Small intestine (tissue), 7 donors: ENCODE data around the gene CCNY. TPM values are rescaled to one million over a fixed set of nuclear protein-coding genes. Genes with fewer than 3 reads are reported as not detected.
A peak's percentile ranks its signal among the peaks of the same experiment; 100 is the strongest.
"Not testable (repeated sequence)": the region's sequence is repeated elsewhere in the genome, so short reads cannot be mapped to it uniquely, and the experiment has no call there.

ENCODE experiments used
- DNase-seq, 2 donors: peaks; one replicate each; pipeline versions ENCODE4 v3.0.0 to v3.0.0-alpha.2; 2013
- FAIRE-seq: peaks from 2 replicates; lab custom pipeline; 2012; peaks lifted over from hg19 to GRCh38; lab: Jason Lieb, UNC
- H3K27ac ChIP-seq, 3 donors: one replicate each; pipeline ENCODE4 v1.5.1; 2013; ENCODE audit warnings: low read length in 2 of 3, mild to moderate bottlenecking in 2 of 3, control low read depth in 1 of 3, inconsistent platforms in 1 of 3, low read depth in 1 of 3, moderate library complexity in 1 of 3
- H3K27me3 ChIP-seq, 3 donors: one replicate each; pipeline ENCODE4 v1.6.1; 2013; ENCODE audit warnings: low read length in 3 of 3, inconsistent platforms in 1 of 3; ENCODE audit not compliant: control insufficient read depth in 3 of 3, insufficient read depth in 3 of 3
- H3K36me3 ChIP-seq, 3 donors: one replicate each; pipeline ENCODE4 v1.6.1; 2013; ENCODE audit warnings: low read length in 3 of 3, inconsistent platforms in 1 of 3, low read depth in 1 of 3, mild to moderate bottlenecking in 1 of 3, moderate library complexity in 1 of 3; ENCODE audit not compliant: control insufficient read depth in 3 of 3, insufficient read depth in 2 of 3
- H3K4me1 ChIP-seq, 3 donors: one replicate each; pipeline ENCODE4 v1.6.1; 2013; ENCODE audit warnings: low read length in 2 of 3, inconsistent platforms in 1 of 3, low read depth in 1 of 3, mild to moderate bottlenecking in 1 of 3, moderate library complexity in 1 of 3; ENCODE audit not compliant: control insufficient read depth in 3 of 3, insufficient read depth in 2 of 3
- H3K4me3 ChIP-seq, 3 donors: one replicate each; pipeline ENCODE4 v1.5.1; 2013; ENCODE audit warnings: low read length in 3 of 3, control low read depth in 1 of 3, inconsistent platforms in 1 of 3, low read depth in 1 of 3, mild to moderate bottlenecking in 1 of 3, moderate library complexity in 1 of 3
- H3K9me3 ChIP-seq, 2 donors: one replicate each; pipeline ENCODE4 v1.6.1; 2013; ENCODE audit warnings: low read depth in 1 of 2, low read length in 1 of 2; ENCODE audit not compliant: control insufficient read depth in 2 of 2, insufficient read depth in 1 of 2
- WGBS, 3 donors: extraction: QIAGEN DNeasy Blood & Tissue Kit; methylation state at CpG; one replicate each; pipeline ENCODE4 v1.1.7; 2013; 5-methylcytosine and 5-hydroxymethylcytosine counted together
- polyA plus RNA-seq, 4 donors: library from polyadenylated mRNA; stranded (reverse) in 3 of 4; unstranded in 1 of 4; fragments of 200-250 nt in 3 of 4; fragments of 120-200 nt in 1 of 4; gene quantifications; one replicate each; pipeline versions ENCODE4 v1.2.1 to v1.2.3, GENCODE V29; 2013
- donor health status: healthy with polysubstance abuse.
- donor health status: control.
- donor health status: control.
- donor health status: Bipolar disorder and iron deficiency.
- donor health status: healthy.

Gene CCNY
- polyA plus RNA-seq, 4 donors, result 26.7 to 50.2 (median 32.3) TPM

DNA sequence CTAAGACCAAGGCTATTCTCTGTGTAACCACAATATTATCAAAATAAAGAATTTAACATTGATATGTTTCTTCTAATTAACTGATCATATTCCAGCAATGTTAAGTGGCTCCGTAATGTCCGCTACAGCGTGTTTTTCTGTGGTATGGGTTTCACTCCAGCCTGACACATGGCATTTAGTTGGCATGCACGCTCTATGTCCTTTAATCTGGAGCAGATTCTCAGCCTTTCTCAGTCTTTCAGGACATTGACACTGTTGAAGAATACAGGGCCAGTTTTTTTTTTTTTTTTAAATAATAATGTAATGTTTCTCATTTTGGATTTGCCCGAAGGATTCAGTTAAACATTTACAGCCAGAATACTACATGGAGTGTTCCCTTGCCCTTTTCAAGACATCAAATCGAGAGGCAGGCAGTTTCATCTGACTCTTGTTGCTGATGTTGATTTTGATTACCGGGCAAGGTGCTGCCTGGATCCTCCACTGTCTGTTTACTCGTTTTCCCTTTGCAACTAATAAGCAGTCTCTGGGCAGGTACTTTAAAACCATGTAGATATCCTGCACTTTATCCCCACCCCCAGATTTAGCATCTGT, 171.3 kb downstream of the CCNY start:
- FAIRE-seq (no peak), DNase-seq (no peak)
- no peaks in the 10 kb centered on the region for H3K27me3 ChIP-seq
- no peak overlapping the region for H3K27ac ChIP-seq
- peaks cover 2 to 22% (median 10%) of the 10 kb centered on the region in 3 donors for H3K4me1 ChIP-seq
- H3K4me3 ChIP-seq, result no peak overlapping the region
- H3K9me3 ChIP-seq, result no peaks in the 10 kb centered on the region
- 57 to 85% (median 70%) methylated on average over 8 of the region's 8 CpGs for WGBS, 3 donors
- H3K36me3 ChIP-seq, result peaks cover 0 to 10% (median 0%) of the 10 kb centered on the region in 3 donors

DNA sequence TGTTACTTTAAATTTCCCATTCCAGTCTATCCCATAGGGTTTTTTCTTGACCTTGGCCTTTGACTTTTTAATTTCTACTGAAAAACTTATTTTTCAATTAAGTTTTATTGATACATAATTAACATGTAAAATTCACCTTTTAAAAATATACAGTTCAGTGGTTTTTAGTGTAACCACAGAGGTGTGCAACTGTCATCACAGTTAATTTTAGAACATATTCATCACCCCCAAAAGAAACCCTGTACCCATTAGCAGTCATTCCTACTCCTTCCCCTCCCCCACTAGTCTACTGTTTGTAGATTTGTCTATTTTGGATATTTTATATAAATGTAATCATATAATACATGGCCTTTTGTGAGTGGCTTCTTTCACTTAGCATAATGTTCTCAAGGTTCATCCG, 172.3 kb downstream of the CCNY start:
- 79 to 92% (median 85%) methylated on average over 1 of the region's 1 CpG for WGBS, 3 donors
- DNase-seq (no peak), FAIRE-seq (no peak)
- no peak overlapping the region for H3K27ac ChIP-seq
- H3K4me1 ChIP-seq, result peaks cover 2 to 16% (median 10%) of the 10 kb centered on the region in 3 donors
- peaks cover 0 to 10% (median 0%) of the 10 kb centered on the region in 3 donors for H3K36me3 ChIP-seq
- H3K9me3 ChIP-seq, result no peaks in the 10 kb centered on the region
- no peak overlapping the region for H3K4me3 ChIP-seq
- H3K27me3 ChIP-seq, result no peaks in the 10 kb centered on the region

DNA sequence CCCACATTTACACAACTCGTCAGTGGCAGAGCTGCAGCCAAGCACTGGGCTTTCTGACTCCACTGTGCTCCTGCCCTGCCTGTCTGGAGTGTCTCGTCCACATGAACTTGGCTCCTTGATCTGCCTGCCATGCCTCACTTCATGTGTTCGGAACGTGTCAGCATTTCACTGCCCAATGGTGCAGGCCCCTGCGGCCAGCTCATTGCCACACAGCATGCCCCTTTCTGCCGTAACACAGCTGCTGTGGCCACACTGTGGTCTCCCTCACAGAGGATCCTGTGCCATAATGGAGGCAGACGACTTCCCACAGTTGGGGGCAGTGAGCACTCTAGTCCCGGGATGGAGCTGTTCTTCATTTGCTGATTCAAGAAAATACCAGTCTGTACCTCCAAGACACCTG, 174.6 kb downstream of the CCNY start:
- no peak for DNase-seq
- no peak for FAIRE-seq
- Histone ChIP-seq H3K36me3 (peaks cover 0 to 10% (median 0%) of the 10 kb centered on the region in 3 donors), H3K27ac (no peak overlapping the region), H3K9me3 (no peaks in the 10 kb centered on the region), H3K4me3 (no peak overlapping the region), H3K27me3 (no peaks in the 10 kb centered on the region), H3K4me1 (peaks cover 2 to 8% (median 4%) of the 10 kb centered on the region in 3 donors)
- 95 to 98% (median 98%) methylated on average over 8 of the region's 8 CpGs for WGBS, 3 donors

DNA sequence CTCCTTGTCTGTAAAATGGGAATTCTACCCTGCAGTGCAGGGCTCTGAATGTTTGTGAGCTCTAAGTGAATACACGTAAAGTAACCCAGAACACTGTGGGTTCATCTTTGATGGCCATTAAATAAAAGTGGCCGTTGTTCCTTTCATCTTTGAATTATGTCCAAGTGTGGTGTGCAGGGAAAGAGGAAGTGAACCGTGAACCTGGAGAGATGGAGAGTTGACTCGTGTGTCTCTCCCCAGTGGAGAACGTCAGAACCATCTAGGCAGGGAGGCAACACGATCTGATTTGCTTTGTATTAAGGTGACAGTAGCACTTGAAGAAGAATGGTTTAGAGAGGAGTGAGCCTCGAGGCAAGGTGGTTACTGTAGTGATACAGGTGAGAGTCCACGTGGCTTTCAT, 175.3 kb downstream of the CCNY start:
- peaks cover 0 to 10% (median 0%) of the 10 kb centered on the region in 3 donors for H3K36me3 ChIP-seq
- DNase-seq (no peak), FAIRE-seq (no peak)
- peaks cover 5 to 9% (median 7%) of the 10 kb centered on the region in 3 donors for H3K4me1 ChIP-seq
- H3K4me3 ChIP-seq, result no peak overlapping the region
- 66 to 72% (median 71%) methylated on average over 8 of the region's 8 CpGs for WGBS, 3 donors
- no peak overlapping the region for H3K27ac ChIP-seq
- H3K27me3 ChIP-seq, result no peaks in the 10 kb centered on the region
- H3K9me3 ChIP-seq, result no peaks in the 10 kb centered on the region

DNA sequence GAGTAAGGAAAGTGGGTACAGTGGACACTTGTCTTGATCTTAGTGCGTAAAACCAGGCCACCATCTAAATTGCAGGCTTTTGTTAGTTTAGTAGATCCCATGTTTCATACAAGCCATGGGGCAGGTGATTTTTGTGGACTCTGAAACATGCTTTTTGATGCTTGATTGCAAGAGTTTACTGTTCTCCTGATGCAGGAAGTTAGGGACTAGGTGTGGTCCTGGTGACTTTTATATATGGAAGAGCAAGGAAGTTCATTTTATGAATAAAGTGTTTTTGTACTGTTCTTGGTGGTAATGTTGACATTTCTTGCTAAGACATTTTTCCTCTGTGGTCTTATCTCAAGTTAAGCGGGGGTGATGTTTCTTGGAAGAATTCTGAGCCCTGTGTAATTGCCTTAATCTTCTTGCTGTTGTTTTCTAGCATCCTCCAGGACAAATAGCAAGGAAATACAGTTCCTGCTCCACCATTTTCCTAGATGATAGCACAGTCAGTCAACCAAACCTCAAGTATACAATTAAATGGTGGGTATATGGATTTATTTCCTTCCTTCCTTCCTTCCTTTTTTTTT, 179.9 kb downstream of the CCNY start:
- Histone ChIP-seq H3K27ac (no peak overlapping the region), H3K4me1 (peaks cover 2 to 5% (median 3%) of the 10 kb centered on the region in 3 donors), H3K36me3 (peaks cover 0 to 12% (median 3%) of the 10 kb centered on the region in 3 donors), H3K9me3 (no peaks in the 10 kb centered on the region), H3K27me3 (no peaks in the 10 kb centered on the region), H3K4me3 (no peak overlapping the region)
- WGBS, 3 donors, result 53 to 72% (median 65%) methylated on average over 2 of the region's 2 CpGs
- FAIRE-seq (no peak), DNase-seq (peak; percentile 39)

DNA sequence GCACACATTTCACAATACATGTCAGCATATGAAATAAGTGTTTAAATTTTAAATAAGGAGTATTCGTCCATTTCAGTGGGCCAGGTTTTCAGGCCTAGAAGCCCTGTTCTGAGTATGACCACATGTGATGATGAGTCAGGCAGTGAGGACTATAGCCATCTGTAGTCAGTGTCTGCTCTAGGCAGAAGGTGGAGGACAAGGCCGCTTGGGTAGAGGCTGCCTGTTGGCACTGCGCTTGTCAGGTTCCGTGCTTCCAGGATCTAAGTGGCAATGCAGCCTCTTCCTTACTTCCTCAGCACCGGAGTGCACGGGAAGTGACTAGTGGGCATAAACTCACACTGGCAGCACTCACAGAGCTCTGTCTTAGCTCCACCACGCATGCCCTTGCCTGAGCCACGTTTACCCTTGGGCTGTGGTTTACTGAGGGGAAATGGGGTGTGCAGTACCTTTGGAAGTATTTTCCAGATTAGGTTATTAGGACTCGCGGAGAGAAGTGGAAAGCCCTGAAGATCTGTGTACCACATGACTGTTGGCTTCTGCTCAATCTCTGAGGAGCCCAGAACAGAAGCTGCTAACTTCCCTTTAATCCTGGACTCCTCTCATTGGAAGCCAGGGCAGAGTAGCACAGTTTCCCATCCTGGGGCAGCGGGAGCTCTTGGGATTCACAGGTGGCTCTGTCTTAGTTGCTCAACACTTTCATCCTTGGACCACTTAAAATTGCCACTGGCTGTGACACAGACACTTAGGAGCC, 181.3 kb downstream of the CCNY start:
- WGBS, 3 donors, result 86 to 94% (median 92%) methylated on average over 11 of the region's 11 CpGs
- H3K4me1 ChIP-seq, result peaks cover 2 to 5% (median 3%) of the 10 kb centered on the region in 3 donors
- H3K4me3 ChIP-seq, result no peak overlapping the region
- DNase-seq, result no peak
- H3K27ac ChIP-seq, result no peak overlapping the region
- no peaks in the 10 kb centered on the region for H3K27me3 ChIP-seq
- peaks cover 0 to 20% (median 3%) of the 10 kb centered on the region in 3 donors for H3K36me3 ChIP-seq
- no peaks in the 10 kb centered on the region for H3K9me3 ChIP-seq
- FAIRE-seq, result no peak

DNA sequence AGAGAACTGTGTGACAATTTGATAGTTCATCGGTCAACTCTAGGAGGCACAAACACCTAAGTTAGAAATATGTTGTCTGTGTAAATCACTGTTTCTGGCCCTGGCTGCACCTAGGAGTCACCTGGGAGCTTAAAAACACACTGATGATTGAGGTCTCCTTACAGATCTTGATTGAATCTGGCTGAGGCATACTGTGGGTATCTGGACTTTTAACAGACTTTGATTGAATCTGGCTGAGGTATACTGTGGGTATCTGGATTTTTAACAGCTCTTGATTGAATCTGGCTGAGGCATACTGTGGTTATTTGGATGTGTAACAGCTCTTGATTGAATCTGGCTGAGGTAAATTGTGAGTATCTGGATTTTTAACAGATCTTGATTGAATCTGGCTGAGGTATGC, 181.9 kb downstream of the CCNY start:
- H3K27ac ChIP-seq, H3K9me3 ChIP-seq, H3K4me3 ChIP-seq, FAIRE-seq, H3K27me3 ChIP-seq, H3K4me1 ChIP-seq, DNase-seq: not testable (repeated sequence)
- WGBS, 3 donors, result 83 to 100% (median 88%) methylated on average over 1 of the region's 1 CpG
- peaks cover 0 to 21% (median 3%) of the 10 kb centered on the region in 3 donors for H3K36me3 ChIP-seq

DNA sequence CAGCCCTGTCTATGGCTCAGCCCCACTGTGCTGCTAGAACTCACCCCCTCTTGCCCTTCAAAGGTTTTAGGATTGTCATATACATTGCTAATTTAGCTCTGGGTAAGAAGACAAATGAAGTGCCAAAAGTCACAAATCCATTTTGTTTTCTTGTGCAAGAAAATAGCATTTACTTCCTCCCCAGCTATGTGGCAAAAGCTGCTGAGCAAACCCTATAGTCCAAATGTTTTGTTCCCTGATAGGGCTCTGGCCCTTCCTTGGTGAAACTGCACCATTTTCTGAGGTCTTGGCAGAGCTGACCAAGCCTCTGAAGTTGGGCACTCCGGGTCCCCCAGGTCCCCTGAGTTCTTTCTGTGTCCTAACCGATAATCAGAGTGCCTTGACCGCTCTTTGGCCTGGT, 184.7 kb downstream of the CCNY start:
- no peak overlapping the region for H3K4me3 ChIP-seq
- no peaks in the 10 kb centered on the region for H3K9me3 ChIP-seq
- H3K36me3 ChIP-seq, result peaks cover 0 to 23% (median 3%) of the 10 kb centered on the region in 3 donors
- H3K27ac ChIP-seq, result no peak overlapping the region
- H3K4me1 ChIP-seq, result peaks cover under 1 to 4% (median 3%) of the 10 kb centered on the region in 3 donors
- H3K27me3 ChIP-seq, result no peaks in the 10 kb centered on the region
- WGBS, 3 donors, result 95 to 97% (median 95%) methylated on average over 3 of the region's 3 CpGs
- DNase-seq, result no peak
- FAIRE-seq, result no peak
